Right ventricle myocardium inferior (tissue), 1 donor: Measurements from ENCODE around the gene YJEFN3. TPM values are rescaled to one million over a fixed set of nuclear protein-coding genes. Genes with fewer than 3 reads are reported as not detected.

Source experiments
- ATAC-seq: fragments of 200-7000 bp; cut with Tn5 transposase; one replicate; pipeline ENCODE4 v1.9.1; 2020; ENCODE audit warnings: mild to moderate bottlenecking, moderate library complexity
- DNase-seq: peaks from one replicate; pipeline ENCODE4 v3.0.0; 2021; ENCODE audit errors: missing footprints
- intact Hi-C: fragments of 100-400 bp; cut with DNase I; formaldehyde crosslinking; loops from one replicate; pipeline ENCODE4 v1.11.0; 2022
- long read RNA-seq: library from polyadenylated mRNA; unstranded; transcript quantifications from one replicate; pipeline ENCODE4 v2.0.0, GENCODE V29; 2021
- total RNA-seq: library from RNA; stranded (reverse); fragmentation: NEBNext Ultra II Directional; extraction: Animal tissue kit (Norgen Biotek cat#: 25700); gene quantifications from one replicate; pipeline ENCODE4 v1.2.1, GENCODE V29; 2021
- donor health status: DM: no; HTN: yes; CAD: no; lungs with severe emphysema.

Gene YJEFN3
- 6.5 TPM for total RNA-seq
- long read RNA-seq, partial matches to known transcripts = 0 of 2 reads
- long read RNA-seq, other reads (novel, unspliced or antisense) = 2 of 2 reads

GRCh38 chr19:19528721-19529490 is at the start of gene YJEFN3:
TSS of gene YJEFN3 (plus strand) at chr19:19528911. CDS start at chr19:19528933, 22 bp downstream.
- ATAC-seq (peak; percentile 29), DNase-seq (no peak)
- intact Hi-C loops = no loop called here

GRCh38 chr19:19480688-19481087 is 48.0 kb upstream of the YJEFN3 start:
- ATAC-seq (no peak), DNase-seq (no peak)
- intact Hi-C loops = no loop called here

GRCh38 chr19:19482809-19483596 is 45.7 kb upstream of the YJEFN3 start:
- DNase-seq (no peak), ATAC-seq (no peak)
- intact Hi-C loops = no loop called here

- DNase-seq (peak; percentile 44), ATAC-seq (peak; percentile 29)
- intact Hi-C loops = loop anchor here (5.0 kb wide), 1 partner anchor 78 kb away; the partner anchor contains the start of gene GATAD2A
Measured at GRCh38 chr19:19485161-19485997, 43.3 kb upstream of the YJEFN3 start.

- intact Hi-C loops = loop anchor here (5.0 kb wide), 1 partner anchor 79 kb away; the partner anchor contains the start of gene GATAD2A
- DNase-seq = no peak
Measured at GRCh38 chr19:19485998-19486290, 42.8 kb upstream of the YJEFN3 start.

GRCh38 chr19:19486343-19487076 is 42.2 kb upstream of the YJEFN3 start:
- DNase-seq = no peak
- no peak for ATAC-seq
- intact Hi-C loops = loop anchor here (5.0 kb wide), 1 partner anchor 79 kb away; the partner anchor contains the start of gene GATAD2A

More at GRCh38 chr19:19485998-19486290, 42.8 kb upstream of the YJEFN3 start:
- ATAC-seq = no peak

GRCh38 chr19:19487077-19487949 is 41.4 kb upstream of the YJEFN3 start:
- ATAC-seq = no peak
- no peak for DNase-seq
- intact Hi-C loops = loop anchor here (5.0 kb wide), 1 partner anchor 80 kb away; the partner anchor contains the start of gene GATAD2A

- intact Hi-C loops = loop anchor here (5.0 kb wide), 1 partner anchor 81 kb away; the partner anchor contains the start of gene GATAD2A
- ATAC-seq (no peak), DNase-seq (no peak)
Measured at GRCh38 chr19:19487950-19488874, 40.5 kb upstream of the YJEFN3 start.

GRCh38 chr19:19488875-19489690 is 39.6 kb upstream of the YJEFN3 start:
- peak; percentile 90 for DNase-seq
- intact Hi-C loops = loop anchor here (5.0 kb wide), 1 partner anchor 82 kb away; the partner anchor contains the start of gene GATAD2A
- peak; percentile 61 for ATAC-seq

- no peak for ATAC-seq
- DNase-seq = no peak
- intact Hi-C loops = loop anchor here (1.0 to 5.0 kb wide), 2 partner anchors 83 to 124 kb away; partner anchors contain the start of gene GATAD2A
Measured at GRCh38 chr19:19489804-19490204, 38.9 kb upstream of the YJEFN3 start.

GRCh38 chr19:19490214-19490968 is 38.3 kb upstream of the YJEFN3 start:
- peak; percentile 79 for DNase-seq
- intact Hi-C loops = loop anchor here (1.0 kb wide), 1 partner anchor 124 kb away; no protein-coding TSS in a partner anchor
- ATAC-seq = peak; percentile 59

GRCh38 chr19:19491321-19492025 is 37.2 kb upstream of the YJEFN3 start:
- intact Hi-C loops = no loop called here
- ATAC-seq = no peak
- DNase-seq = no peak

GRCh38 chr19:19492026-19492610 is 36.6 kb upstream of the YJEFN3 start:
- DNase-seq (no peak), ATAC-seq (no peak)
- intact Hi-C loops = no loop called here
